Pancreas (tissue), 10 donors: Measurements from ENCODE around the gene LAMA2. TPM values are rescaled to one million over a fixed set of nuclear protein-coding genes. Genes with fewer than 3 reads are reported as not detected.
A peak's percentile ranks its signal among the peaks of the same experiment; 100 is the strongest.

Experiments used
- ATAC-seq, 4 donors: fragments of 200-7000 bp; cut with Tn5 transposase; one replicate each; pipeline versions ENCODE4 v1.8.0 to v1.9.1; 2020; ENCODE audit warnings: mild to moderate bottlenecking in 4 of 4, moderate library complexity in 4 of 4
- DNase-seq, 6 donors: peaks; one replicate each; pipeline ENCODE4 v3.0.0-alpha.2; 2020
- FAIRE-seq: peaks from 2 replicates; lab custom pipeline; 2012; peaks lifted over from hg19 to GRCh38; lab: Jason Lieb, UNC
- H3K27ac ChIP-seq, 4 donors: fragments of 200-600 bp; sonication (generic); 1 replicate in 3 of 4; 2 replicates in 1 of 4; pipeline versions ENCODE4 v1.5.0 to v1.8.0; 2020
- H3K27me3 ChIP-seq, 4 donors: fragments of 200-600 bp; one replicate each; pipeline ENCODE4 v1.8.0; 2021
- H3K36me3 ChIP-seq, 3 donors: fragments of 200-600 bp; sonication (generic) in 1 of 3; one replicate each; pipeline versions ENCODE4 v1.5.0 to v1.8.0; 2020 to 2021
- H3K4me1 ChIP-seq, 3 donors: fragments of 200-600 bp; one replicate each; pipeline ENCODE4 v1.8.0; 2021
- H3K4me3 ChIP-seq, 4 donors: fragments of 200-600 bp; sonication (generic) in 2 of 4; one replicate each; pipeline versions ENCODE4 v1.5.0 to v1.8.0; 2020 to 2021
- H3K9me3 ChIP-seq, 4 donors: fragments of 200-600 bp; one replicate each; pipeline ENCODE4 v1.8.0; 2021
- CTCF ChIP-seq, 4 donors: fragments of 200-600 bp; sonication (generic) in 3 of 4; IDR thresholded peaks; one replicate each; pipeline versions ENCODE4 v1.5.0 to v1.8.0; 2021; ENCODE audit warnings: antibody characterized with exemption in 4 of 4
- WGBS, 2 donors: extraction: QIAGEN DNeasy Blood & Tissue Kit; methylation state at CpG; one replicate each; pipeline ENCODE4 v1.1.7; 2013; 5-methylcytosine and 5-hydroxymethylcytosine counted together
- intact Hi-C, 3 donors: fragments of 100-400 bp; cut with DNase I; formaldehyde crosslinking; loops; one replicate each; pipeline versions ENCODE4 v1.11.1 to v1.14.2; 2022
- polyA plus RNA-seq, 2 donors: library from polyadenylated mRNA; stranded (reverse); fragments of 200-250 nt; gene quantifications; one replicate each; pipeline ENCODE4 v1.2.3, GENCODE V29; 2013
- total RNA-seq, 6 donors: library from RNA; stranded (reverse); fragmentation: NEBNext Ultra II Directional in 4 of 6; extraction: Animal tissue kit (Norgen Biotek cat#: 25700) in 4 of 6; gene quantifications; one replicate each; pipeline versions ENCODE4 v1.2.1 to v1.2.4, GENCODE V29; 2021 to 2023
- donor health status: healthy with polysubstance abuse.
- donor health status: DM: no; HTN: no; CAD: no; lungs with moderate emphysema.
- donor health status: DM: no; HTN: no; CAD: no.
- donor health status: control.
- donor health status: control.
- donor health status: Bipolar disorder and iron deficiency.
- donor health status: DM: yes; HTN: yes; CAD: no.
- donor health status: DM: no; HTN: no; CAD: no.
- donor health status: DM: no; HTN: no; CAD: no.
- donor health status: DM: yes; HTN: yes; CAD: no.

Gene LAMA2
- total and polyA plus RNA-seq, 8 donors, result 1.2 to 26.2 (median 6.2) TPM

- DNase-seq, result no peak
- no peaks in the 10 kb centered on the region for H3K9me3 ChIP-seq
- WGBS, 2 donors, result 59 to 75% methylated on average over 2 of the region's 2 CpGs
- H3K4me1 ChIP-seq, result no peaks in the 10 kb centered on the region
- FAIRE-seq, result no peak
- TF ChIP-seq CTCF (IDR thresholded peaks at IDR 0.05), result no peak
- no peaks in the 10 kb centered on the region for H3K36me3 ChIP-seq
- intact Hi-C loops, result no loop called here
- no peak overlapping the region for H3K4me3 ChIP-seq
- H3K27ac ChIP-seq, result no peak overlapping the region
- H3K27me3 ChIP-seq, result no peaks in the 10 kb centered on the region
- ATAC-seq, result no peak
Measured at GRCh38 chr6:129240492-129240853, 357.5 kb downstream of the LAMA2 start.

GRCh38 chr6:129242546-129242945, 359.6 kb downstream of the LAMA2 start:
- ATAC-seq (no peak), FAIRE-seq (no peak), DNase-seq (no peak)
- no peaks in the 10 kb centered on the region for H3K4me1 ChIP-seq
- WGBS, 2 donors, result 80 to 83% methylated on average over 2 of the region's 2 CpGs
- no peaks in the 10 kb centered on the region for H3K36me3 ChIP-seq
- H3K9me3 ChIP-seq, result no peaks in the 10 kb centered on the region
- no peak for TF ChIP-seq CTCF (IDR thresholded peaks at IDR 0.05)
- no peak overlapping the region for H3K4me3 ChIP-seq
- no peaks in the 10 kb centered on the region for H3K27me3 ChIP-seq
- no peak overlapping the region for H3K27ac ChIP-seq
- intact Hi-C loops, result no loop called here

DNA sequence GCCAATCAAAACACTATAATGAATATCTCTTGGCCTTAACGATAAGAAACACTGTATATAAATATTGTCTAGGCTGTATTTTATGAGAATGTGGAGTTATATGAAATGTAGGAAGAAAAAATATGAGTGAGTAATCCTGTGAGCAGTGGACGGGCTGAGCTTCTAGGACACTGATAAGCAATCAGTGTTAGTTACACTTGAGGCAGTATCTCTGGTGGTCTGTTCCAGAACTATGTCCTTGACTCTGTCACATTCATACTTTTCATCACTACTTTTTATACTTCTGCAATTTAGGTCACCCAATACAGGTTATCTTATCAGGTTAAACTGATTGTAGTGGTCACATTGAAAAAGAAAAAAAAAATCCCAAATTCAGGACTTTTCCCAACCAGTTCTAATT, 360.4 kb downstream of the LAMA2 start:
- Histone ChIP-seq H3K9me3 (no peaks in the 10 kb centered on the region), H3K27me3 (peaks cover 0 to 2% (median 0%) of the 10 kb centered on the region in 4 donors), H3K27ac (no peak overlapping the region), H3K36me3 (no peaks in the 10 kb centered on the region), H3K4me1 (no peaks in the 10 kb centered on the region), H3K4me3 (no peak overlapping the region)
- ATAC-seq (no peak), DNase-seq (no peak), FAIRE-seq (no peak)
- no peak for TF ChIP-seq CTCF (IDR thresholded peaks at IDR 0.05)
- intact Hi-C loops, result no loop called here
- WGBS, 2 donors, result 49 to 51% methylated on average over 2 of the region's 2 CpGs

DNA sequence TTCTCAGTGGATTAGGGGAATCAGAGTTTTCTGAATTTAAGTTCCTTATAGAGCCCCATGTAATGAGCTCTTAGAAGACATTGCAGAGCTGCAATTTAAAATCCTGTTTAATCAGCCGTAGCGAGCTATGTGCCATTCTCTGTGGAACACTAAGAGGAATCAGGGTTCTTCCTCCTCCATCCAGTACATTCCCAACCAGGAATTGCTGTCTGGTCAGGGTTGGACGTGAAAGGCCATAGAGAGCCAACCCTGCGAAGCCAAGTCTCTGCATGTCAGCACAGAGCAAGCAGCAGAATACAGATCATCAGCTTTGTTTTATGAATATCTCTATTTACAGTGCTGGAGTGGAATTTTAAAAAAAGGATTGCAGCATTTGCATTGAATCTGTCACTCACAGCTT, 366.0 kb downstream of the LAMA2 start:
- no peaks in the 10 kb centered on the region for H3K9me3 ChIP-seq
- peaks cover 0 to 7% (median 3%) of the 10 kb centered on the region in 4 donors for H3K27me3 ChIP-seq
- H3K27ac ChIP-seq, result no peak overlapping the region
- no peaks in the 10 kb centered on the region for H3K4me1 ChIP-seq
- intact Hi-C loops, result no loop called here
- no peak overlapping the region for H3K4me3 ChIP-seq
- ATAC-seq (no peak), DNase-seq (no peak), FAIRE-seq (no peak)
- no peak for TF ChIP-seq CTCF (IDR thresholded peaks at IDR 0.05)
- 61% methylated on average over 4 of the region's 4 CpGs for WGBS, 2 donors
- H3K36me3 ChIP-seq, result no peaks in the 10 kb centered on the region

GRCh38 chr6:129251669-129252376, 368.9 kb downstream of the LAMA2 start:
- Histone ChIP-seq H3K4me3 (no peak overlapping the region), H3K27ac (no peak overlapping the region), H3K36me3 (no peaks in the 10 kb centered on the region), H3K27me3 (peaks cover 0 to 7% (median 3%) of the 10 kb centered on the region in 4 donors), H3K9me3 (no peaks in the 10 kb centered on the region), H3K4me1 (no peaks in the 10 kb centered on the region)
- peak in 3 of 4 donors; percentile 73 to 75 (median 75) for ATAC-seq
- peak in 2 of 6 donors; percentile 6 to 51 for DNase-seq
- intact Hi-C loops, result no loop called here
- FAIRE-seq, result no peak
- 56 to 60% methylated on average over 13 of the region's 13 CpGs for WGBS, 2 donors
- TF ChIP-seq CTCF (IDR thresholded peaks at IDR 0.05), result peak; percentile 23 to 77 (median 72)
